Vagina (tissue), 2 donors: ENCODE data around the gene FRMD3. TPM values are rescaled to one million over a fixed set of nuclear protein-coding genes. Genes with fewer than 3 reads are reported as not detected.

Experiments
- DNase-seq, 2 donors: peaks; one replicate each; pipeline ENCODE4 v3.0.0-alpha.2; 2017; ENCODE audit errors: extremely low spot score in 2 of 2
- H3K27ac ChIP-seq: fragments of 200-600 bp; sonication (generic); one replicate; pipeline ENCODE4 v1.5.1; 2019
- H3K27me3 ChIP-seq: fragments of 200-600 bp; sonication (generic); one replicate; pipeline ENCODE4 v1.5.1; 2019
- H3K36me3 ChIP-seq, 2 donors: fragments of 200-600 bp; sonication (generic); one replicate each; pipeline ENCODE4 v1.5.1; 2017 to 2019
- H3K4me1 ChIP-seq: fragments of 200-600 bp; sonication (generic); one replicate; pipeline ENCODE4 v1.5.1; 2019
- H3K4me3 ChIP-seq, 2 donors: fragments of 200-600 bp; sonication (generic); 1 replicate in 1 of 2; 2 replicates in 1 of 2; pipeline ENCODE4 v1.5.1; 2016 to 2019
- H3K9me3 ChIP-seq: fragments of 200-600 bp; sonication (generic); one replicate; pipeline ENCODE4 v1.5.1; 2019
- CTCF ChIP-seq, 3 experiments: fragments of 450-650 bp in 2 of 3; fragments of 200-600 bp in 1 of 3; sonication (generic) in 1 of 3; IDR thresholded peaks; one replicate each; pipeline ENCODE4 v1.5.1; 2017 to 2019; ENCODE audit warnings: antibody characterized with exemption in 3 of 3, mild to moderate bottlenecking in 2 of 3, moderate library complexity in 2 of 3
- POLR2A ChIP-seq, 2 donors: fragments of 450-650 bp; IDR thresholded peaks; one replicate each; pipeline ENCODE4 v1.6.1; 2017; ENCODE audit warnings: antibody characterized with exemption in 2 of 2, mild to moderate bottlenecking in 2 of 2, moderate library complexity in 2 of 2
- POLR2AphosphoS5 ChIP-seq, 2 donors: sonication (generic); formaldehyde crosslinking; IDR thresholded peaks; one replicate each; pipeline ENCODE4 v1.9.0; 2017; ENCODE audit warnings: antibody characterized with exemption in 2 of 2, mild to moderate bottlenecking in 2 of 2, low read depth in 1 of 2; ENCODE audit not compliant: insufficient read depth in 1 of 2
- intact Hi-C: fragments of 100-400 bp; cut with DNase I; formaldehyde crosslinking; loops from one replicate; pipeline ENCODE4 v1.15.1; 2023
- total RNA-seq: library from RNA; depleted of rRNA; stranded (reverse); fragments of >200 nt; gene quantifications from one replicate; pipeline ENCODE4 v1.2.3, GENCODE V29; 2016

Gene FRMD3
- total RNA-seq, 1 donor from 2014 or later = 13.8 TPM

GRCh38 chr9:83458530-83458929 is 79.7 kb downstream of the FRMD3 start:
- H3K4me1 ChIP-seq = no peaks in the 10 kb centered on the region
- TF ChIP-seq POLR2A (IDR thresholded peaks at IDR 0.05) (no peak), POLR2AphosphoS5 (IDR thresholded peaks at IDR 0.05; ENCODE audit: insufficient read depth in 1 of 2, low read depth in 1 of 2) (no peak), CTCF (IDR thresholded peaks at IDR 0.05) (no peak)
- H3K27me3 ChIP-seq = no peaks in the 10 kb centered on the region
- intact Hi-C loops = no loop called here
- no peak overlapping the region for H3K4me3 ChIP-seq
- H3K36me3 ChIP-seq = no peaks in the 10 kb centered on the region
- no peak for DNase-seq
- no peaks in the 10 kb centered on the region for H3K9me3 ChIP-seq
- no peak overlapping the region for H3K27ac ChIP-seq

- Histone ChIP-seq H3K9me3 (no peaks in the 10 kb centered on the region), H3K27ac (no peak overlapping the region), H3K27me3 (no peaks in the 10 kb centered on the region), H3K4me1 (no peaks in the 10 kb centered on the region), H3K36me3 (no peaks in the 10 kb centered on the region), H3K4me3 (no peak overlapping the region)
- TF ChIP-seq CTCF (IDR thresholded peaks at IDR 0.05) (no peak), POLR2A (IDR thresholded peaks at IDR 0.05) (no peak), POLR2AphosphoS5 (IDR thresholded peaks at IDR 0.05; ENCODE audit: insufficient read depth in 1 of 2, low read depth in 1 of 2) (no peak)
- no peak for DNase-seq
- intact Hi-C loops = no loop called here
Measured at GRCh38 chr9:83457005-83457404, 81.2 kb downstream of the FRMD3 start.

GRCh38 chr9:83456226-83456625 is 82.0 kb downstream of the FRMD3 start:
- intact Hi-C loops = no loop called here
- H3K27ac ChIP-seq = no peak overlapping the region
- H3K27me3 ChIP-seq = no peaks in the 10 kb centered on the region
- H3K4me1 ChIP-seq = no peaks in the 10 kb centered on the region
- H3K4me3 ChIP-seq = no peak overlapping the region
- H3K9me3 ChIP-seq = no peaks in the 10 kb centered on the region
- no peak for DNase-seq
- TF ChIP-seq POLR2AphosphoS5 (IDR thresholded peaks at IDR 0.05; ENCODE audit: insufficient read depth in 1 of 2, low read depth in 1 of 2) = no peak
- no peak for TF ChIP-seq CTCF (IDR thresholded peaks at IDR 0.05)
- TF ChIP-seq POLR2A (IDR thresholded peaks at IDR 0.05) = no peak
- H3K36me3 ChIP-seq = no peaks in the 10 kb centered on the region

GRCh38 chr9:83454076-83454475 is 84.1 kb downstream of the FRMD3 start:
- H3K4me1 ChIP-seq = no peaks in the 10 kb centered on the region
- no peak overlapping the region for H3K4me3 ChIP-seq
- no peaks in the 10 kb centered on the region for H3K36me3 ChIP-seq
- no peaks in the 10 kb centered on the region for H3K9me3 ChIP-seq
- intact Hi-C loops = no loop called here
- no peak overlapping the region for H3K27ac ChIP-seq
- TF ChIP-seq POLR2A (IDR thresholded peaks at IDR 0.05) (no peak), POLR2AphosphoS5 (IDR thresholded peaks at IDR 0.05; ENCODE audit: insufficient read depth in 1 of 2, low read depth in 1 of 2) (no peak), CTCF (IDR thresholded peaks at IDR 0.05) (no peak)
- H3K27me3 ChIP-seq = no peaks in the 10 kb centered on the region
- no peak for DNase-seq

- H3K36me3 ChIP-seq = no peaks in the 10 kb centered on the region
- no peak overlapping the region for H3K27ac ChIP-seq
- no peaks in the 10 kb centered on the region for H3K4me1 ChIP-seq
- intact Hi-C loops = no loop called here
- H3K9me3 ChIP-seq = no peaks in the 10 kb centered on the region
- no peak for DNase-seq
- TF ChIP-seq POLR2A (IDR thresholded peaks at IDR 0.05) (no peak), POLR2AphosphoS5 (IDR thresholded peaks at IDR 0.05; ENCODE audit: insufficient read depth in 1 of 2, low read depth in 1 of 2) (no peak), CTCF (IDR thresholded peaks at IDR 0.05) (no peak)
- no peaks in the 10 kb centered on the region for H3K27me3 ChIP-seq
- no peak overlapping the region for H3K4me3 ChIP-seq
Measured at GRCh38 chr9:83451308-83451707, 86.9 kb downstream of the FRMD3 start.
